Pancreas (tissue), 10 donors: ENCODE data around the gene MRPL36. TPM values are rescaled to one million over a fixed set of nuclear protein-coding genes. Genes with fewer than 3 reads are reported as not detected.
"Not testable (repeated sequence)": the region's sequence is repeated elsewhere in the genome, so short reads cannot be mapped to it uniquely, and the experiment has no call there.

Experiments used
- ATAC-seq, 4 donors: fragments of 200-7000 bp; cut with Tn5 transposase; one replicate each; pipeline versions ENCODE4 v1.8.0 to v1.9.1; 2020; ENCODE audit warnings: mild to moderate bottlenecking in 4 of 4, moderate library complexity in 4 of 4
- DNase-seq, 6 donors: peaks; one replicate each; pipeline ENCODE4 v3.0.0-alpha.2; 2020
- FAIRE-seq: peaks from 2 replicates; lab custom pipeline; 2012; peaks lifted over from hg19 to GRCh38; lab: Jason Lieb, UNC
- H3K27ac ChIP-seq, 4 donors: fragments of 200-600 bp; sonication (generic); 1 replicate in 3 of 4; 2 replicates in 1 of 4; pipeline versions ENCODE4 v1.5.0 to v1.8.0; 2020
- H3K27me3 ChIP-seq, 4 donors: fragments of 200-600 bp; one replicate each; pipeline ENCODE4 v1.8.0; 2021
- H3K36me3 ChIP-seq, 3 donors: fragments of 200-600 bp; sonication (generic) in 1 of 3; one replicate each; pipeline versions ENCODE4 v1.5.0 to v1.8.0; 2020 to 2021
- H3K4me1 ChIP-seq, 3 donors: fragments of 200-600 bp; one replicate each; pipeline ENCODE4 v1.8.0; 2021
- H3K4me3 ChIP-seq, 4 donors: fragments of 200-600 bp; sonication (generic) in 2 of 4; one replicate each; pipeline versions ENCODE4 v1.5.0 to v1.8.0; 2020 to 2021
- H3K9me3 ChIP-seq, 4 donors: fragments of 200-600 bp; one replicate each; pipeline ENCODE4 v1.8.0; 2021
- WGBS, 2 donors: extraction: QIAGEN DNeasy Blood & Tissue Kit; methylation state at CpG; one replicate each; pipeline ENCODE4 v1.1.7; 2013; 5-methylcytosine and 5-hydroxymethylcytosine counted together
- intact Hi-C, 3 donors: fragments of 100-400 bp; cut with DNase I; formaldehyde crosslinking; loops; one replicate each; pipeline versions ENCODE4 v1.11.1 to v1.14.2; 2022
- polyA plus RNA-seq, 2 donors: library from polyadenylated mRNA; stranded (reverse); fragments of 200-250 nt; gene quantifications; one replicate each; pipeline ENCODE4 v1.2.3, GENCODE V29; 2013
- total RNA-seq, 6 donors: library from RNA; stranded (reverse); fragmentation: NEBNext Ultra II Directional in 4 of 6; extraction: Animal tissue kit (Norgen Biotek cat#: 25700) in 4 of 6; gene quantifications; one replicate each; pipeline versions ENCODE4 v1.2.1 to v1.2.4, GENCODE V29; 2021 to 2023
- TF ChIP-seq, protein P1 (sequence below), 4 donors: fragments of 200-600 bp; sonication (generic) in 3 of 4; IDR thresholded peaks; one replicate each; pipeline versions ENCODE4 v1.5.0 to v1.8.0; 2021; ENCODE audit warnings: antibody characterized with exemption in 4 of 4
- donor health status: healthy with polysubstance abuse.
- donor health status: DM: no; HTN: no; CAD: no; lungs with moderate emphysema.
- donor health status: DM: no; HTN: no; CAD: no.
- donor health status: control.
- donor health status: control.
- donor health status: Bipolar disorder and iron deficiency.
- donor health status: DM: yes; HTN: yes; CAD: no.
- donor health status: DM: no; HTN: no; CAD: no.
- donor health status: DM: no; HTN: no; CAD: no.
- donor health status: DM: yes; HTN: yes; CAD: no.

MRPL36 gene
- total and polyA plus RNA-seq, 8 donors = 13.1 to 48.0 (median 16.1) TPM

DNA sequence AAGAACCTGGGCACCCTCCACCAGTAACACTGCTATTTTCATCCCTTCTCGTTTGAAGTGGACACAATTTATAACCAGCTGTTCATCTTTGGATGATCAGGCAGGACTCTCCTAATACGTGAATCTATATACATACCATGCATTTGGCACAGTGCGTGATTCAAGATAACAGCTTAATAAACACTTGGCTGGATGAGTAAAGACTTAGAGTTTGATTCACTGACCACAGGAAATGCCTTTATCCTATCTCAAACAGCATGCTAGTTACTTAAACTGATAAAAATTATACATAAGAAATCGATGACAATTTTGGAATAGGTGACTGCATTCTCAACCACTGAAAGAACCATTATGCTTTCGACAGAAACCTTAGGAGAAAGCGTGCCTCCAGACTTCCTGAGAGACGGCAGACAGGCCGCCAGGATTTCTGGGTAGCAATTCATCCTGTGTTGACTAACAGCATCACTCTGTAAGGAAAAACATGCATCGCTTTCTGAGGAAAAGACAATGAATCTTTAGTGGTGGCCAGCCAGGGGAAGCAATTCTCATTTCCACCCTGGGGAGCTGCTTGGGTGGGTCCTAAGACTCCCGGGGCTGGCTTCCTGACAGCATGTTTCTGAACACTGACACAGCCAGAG lies 9.7 kb downstream of the MRPL36 start:
- FAIRE-seq = no peak
- no peak for DNase-seq
- H3K27ac ChIP-seq = no peak overlapping the region
- H3K4me3 ChIP-seq = no peak overlapping the region
- TF ChIP-seq, protein P1, sequence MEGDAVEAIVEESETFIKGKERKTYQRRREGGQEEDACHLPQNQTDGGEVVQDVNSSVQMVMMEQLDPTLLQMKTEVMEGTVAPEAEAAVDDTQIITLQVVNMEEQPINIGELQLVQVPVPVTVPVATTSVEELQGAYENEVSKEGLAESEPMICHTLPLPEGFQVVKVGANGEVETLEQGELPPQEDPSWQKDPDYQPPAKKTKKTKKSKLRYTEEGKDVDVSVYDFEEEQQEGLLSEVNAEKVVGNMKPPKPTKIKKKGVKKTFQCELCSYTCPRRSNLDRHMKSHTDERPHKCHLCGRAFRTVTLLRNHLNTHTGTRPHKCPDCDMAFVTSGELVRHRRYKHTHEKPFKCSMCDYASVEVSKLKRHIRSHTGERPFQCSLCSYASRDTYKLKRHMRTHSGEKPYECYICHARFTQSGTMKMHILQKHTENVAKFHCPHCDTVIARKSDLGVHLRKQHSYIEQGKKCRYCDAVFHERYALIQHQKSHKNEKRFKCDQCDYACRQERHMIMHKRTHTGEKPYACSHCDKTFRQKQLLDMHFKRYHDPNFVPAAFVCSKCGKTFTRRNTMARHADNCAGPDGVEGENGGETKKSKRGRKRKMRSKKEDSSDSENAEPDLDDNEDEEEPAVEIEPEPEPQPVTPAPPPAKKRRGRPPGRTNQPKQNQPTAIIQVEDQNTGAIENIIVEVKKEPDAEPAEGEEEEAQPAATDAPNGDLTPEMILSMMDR (IDR thresholded peaks at IDR 0.05) = no peak
- no peaks in the 10 kb centered on the region for H3K27me3 ChIP-seq
- H3K4me1 ChIP-seq = no peaks in the 10 kb centered on the region
- no peaks in the 10 kb centered on the region for H3K9me3 ChIP-seq
- WGBS, 2 donors = 40 to 50% methylated on average over 10 of the region's 10 CpGs
- H3K36me3 ChIP-seq = no peaks in the 10 kb centered on the region
- ATAC-seq = no peak
- intact Hi-C loops = no loop called here

DNA sequence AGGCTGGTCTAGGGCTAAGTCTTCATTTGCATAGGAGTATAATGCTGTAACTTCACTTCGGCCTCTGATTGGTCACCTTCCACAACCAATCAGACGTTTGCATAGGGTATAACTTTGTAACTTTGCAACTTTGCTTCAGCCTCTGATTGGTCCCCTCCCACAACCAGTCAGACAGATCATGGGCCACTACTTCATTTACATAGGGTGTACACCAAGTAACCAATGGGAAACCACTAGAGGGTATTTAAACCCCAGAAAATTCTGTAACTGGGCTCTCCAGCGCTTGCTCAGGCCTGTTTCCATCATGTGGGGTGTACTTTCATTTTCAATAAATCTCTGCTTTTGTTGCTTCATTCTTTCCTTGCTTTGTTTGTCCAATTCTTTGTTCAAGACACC lies 10.2 kb downstream of the MRPL36 start:
- H3K27ac ChIP-seq, H3K4me1 ChIP-seq, H3K9me3 ChIP-seq, ATAC-seq, H3K27me3 ChIP-seq, H3K36me3 ChIP-seq, DNase-seq, FAIRE-seq, H3K4me3 ChIP-seq, intact Hi-C loops: not testable (repeated sequence)
- WGBS, 2 donors = 65 to 76% methylated on average over 3 of the region's 3 CpGs

DNA sequence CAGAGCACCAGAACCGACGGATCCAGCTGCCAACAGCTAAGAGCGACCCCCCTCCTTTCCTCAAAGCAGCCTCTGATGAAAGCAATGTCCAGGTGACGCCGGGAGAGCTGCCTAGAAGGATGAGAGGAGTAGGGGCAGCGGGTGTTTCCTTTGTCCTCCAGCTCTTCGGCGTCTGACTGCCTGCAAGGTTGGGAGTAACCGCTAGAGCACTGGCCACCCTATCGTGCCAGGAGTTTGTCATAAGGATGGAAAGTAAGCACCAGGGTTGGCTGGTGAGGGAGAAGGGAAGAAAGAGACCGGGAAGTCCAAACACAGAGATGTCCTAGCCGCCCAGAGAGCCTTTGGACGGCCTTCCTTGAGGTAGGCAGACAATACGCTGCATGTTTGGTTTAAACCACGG lies 10.8 kb downstream of the MRPL36 start:
- ATAC-seq (no peak), FAIRE-seq (no peak)

DNA sequence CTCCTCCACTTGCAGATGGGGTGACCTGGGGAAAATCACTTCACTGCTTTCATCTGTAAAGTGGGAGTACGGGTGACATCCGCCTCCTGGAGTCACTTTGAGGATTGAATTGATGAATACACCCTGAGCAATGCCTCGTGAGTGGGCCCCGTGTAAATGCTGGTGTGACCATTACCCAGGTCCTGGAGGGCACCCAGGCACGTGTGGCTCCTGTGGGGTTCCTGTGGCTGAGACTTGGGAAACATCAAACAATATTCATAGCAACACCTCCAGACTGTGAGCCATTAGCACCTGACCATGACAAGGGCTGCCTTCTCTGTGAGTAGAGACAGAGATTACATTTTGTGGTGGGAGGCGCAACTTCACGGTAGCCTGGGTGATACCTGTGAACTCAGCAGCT lies 11.4 kb downstream of the MRPL36 start:
- no peak overlapping the region for H3K4me3 ChIP-seq
- no peak for ATAC-seq
- H3K36me3 ChIP-seq = no peaks in the 10 kb centered on the region
- H3K27me3 ChIP-seq = no peaks in the 10 kb centered on the region
- no peak for FAIRE-seq
- peak in 1 of 6 donors; percentile 22 for DNase-seq
- WGBS, 2 donors = 70 to 84% methylated on average over 7 of the region's 7 CpGs
- H3K27ac ChIP-seq = no peak overlapping the region
- TF ChIP-seq, protein P1 (IDR thresholded peaks at IDR 0.05) = no peak
- no peaks in the 10 kb centered on the region for H3K4me1 ChIP-seq
- intact Hi-C loops = no loop called here
- H3K9me3 ChIP-seq = no peaks in the 10 kb centered on the region

More for the DNA sequence above, 10.8 kb downstream of the MRPL36 start:
- TF ChIP-seq, protein P1 (IDR thresholded peaks at IDR 0.05) = no peak
- WGBS, 2 donors = 57 to 65% methylated on average over 15 of the region's 15 CpGs
- Histone ChIP-seq H3K27me3 (no peaks in the 10 kb centered on the region), H3K9me3 (no peaks in the 10 kb centered on the region), H3K36me3 (no peaks in the 10 kb centered on the region), H3K27ac (no peak overlapping the region), H3K4me3 (no peak overlapping the region), H3K4me1 (no peaks in the 10 kb centered on the region)
- DNase-seq = peak in 1 of 6 donors; percentile 23
- intact Hi-C loops = no loop called here

DNA sequence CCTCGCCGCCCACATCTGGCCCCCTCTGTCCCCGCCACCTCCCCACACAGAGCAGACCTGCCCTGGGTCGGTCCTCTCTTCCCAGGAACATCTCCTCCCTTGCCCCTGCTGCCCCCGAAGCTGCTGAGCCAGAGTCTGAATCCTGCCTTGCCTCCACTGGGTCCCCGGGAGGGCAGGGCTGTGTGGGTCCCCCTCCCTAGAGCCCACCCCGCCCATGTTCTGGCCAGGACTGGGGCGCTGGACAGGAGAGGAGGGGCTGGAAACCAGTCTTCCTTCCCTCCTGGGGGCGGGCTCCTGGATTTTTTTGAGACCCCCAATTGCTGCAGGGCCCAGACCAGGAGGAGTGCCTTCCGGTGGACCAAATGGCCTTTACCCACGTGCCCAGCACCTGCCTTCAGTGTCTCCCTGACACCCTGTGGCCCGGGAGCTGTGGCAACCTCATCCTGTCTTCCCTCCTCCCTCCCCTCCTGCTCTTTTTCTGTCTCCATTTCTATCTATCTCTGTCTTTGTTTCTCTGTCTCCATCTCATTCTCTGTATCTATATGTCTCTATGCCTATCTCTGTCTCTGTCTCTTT lies 12.1 kb downstream of the MRPL36 start:
- 64 to 84% methylated on average over 11 to 12 of the region's 12 CpGs for WGBS, 2 donors
- no peak overlapping the region for H3K4me3 ChIP-seq
- intact Hi-C loops = no loop called here
- no peaks in the 10 kb centered on the region for H3K36me3 ChIP-seq
- no peaks in the 10 kb centered on the region for H3K27me3 ChIP-seq
- TF ChIP-seq, protein P1 (IDR thresholded peaks at IDR 0.05) = no peak
- DNase-seq = peak in 1 of 6 donors; percentile 41
- no peaks in the 10 kb centered on the region for H3K4me1 ChIP-seq
- no peaks in the 10 kb centered on the region for H3K9me3 ChIP-seq
- no peak for FAIRE-seq
- ATAC-seq = no peak
- no peak overlapping the region for H3K27ac ChIP-seq
